Activated CD4-positive, alpha-beta T cell treated with anti-CD3 and anti-CD28 coated beads for 36 hours (primary cell): ENCODE data around the gene MAD1L1. TPM values are rescaled to one million over a fixed set of nuclear protein-coding genes. Genes with fewer than 3 reads are reported as not detected.

Experiments used
- ATAC-seq: fragments of 200-7000 bp; cut with Tn5 transposase; one replicate; pipeline ENCODE4 v1.10.0; 2021; ENCODE audit warnings: mild to moderate bottlenecking, moderate library complexity
- CTCF ChIA-PET: fragments of 350-600 bp; sonication (Branson Sonifier 250); formaldehyde crosslinking; loops from one replicate; lab custom pipeline; 2021; ENCODE audit warnings: antibody characterized with exemption; lab: Charles Lee
- POLR2A ChIA-PET: fragments of 350-600 bp; sonication (Branson Sonifier 250); formaldehyde crosslinking; loops from one replicate; lab custom pipeline; 2021; ENCODE audit warnings: antibody characterized with exemption, inconsistent platforms; lab: Charles Lee
- DNase-seq: peaks from one replicate; pipeline ENCODE4 v3.0.0-alpha.2; 2020
- H3K27ac Mint-ChIP-seq: one replicate; pipeline ENCODE4 v1.8.0; 2021; ENCODE audit warnings: mixed read lengths
- H3K27me3 Mint-ChIP-seq: one replicate; pipeline ENCODE4 v1.8.0; 2021; ENCODE audit warnings: mixed read lengths
- H3K36me3 Mint-ChIP-seq: one replicate; pipeline ENCODE4 v1.8.0; 2021; ENCODE audit warnings: low read depth, mixed read lengths
- H3K4me1 Mint-ChIP-seq: one replicate; pipeline ENCODE4 v1.8.0; 2021; ENCODE audit warnings: mixed read lengths
- H3K4me3 Mint-ChIP-seq: one replicate; pipeline ENCODE4 v1.8.0; 2021; ENCODE audit warnings: mild to moderate bottlenecking, moderate library complexity, mixed read lengths
- H3K9me3 Mint-ChIP-seq: one replicate; pipeline ENCODE4 v1.8.0; 2021; ENCODE audit warnings: low read depth, mixed read lengths
- intact Hi-C, 2 experiments: fragments of 100-400 bp; cut with DNase I in 1 of 2; cut with micrococcal nuclease in 1 of 2; formaldehyde crosslinking; loops; one replicate each; pipeline versions ENCODE4 v1.14.2 to v1.15.1; 2022 to 2024; cut with DNase I, micrococcal nuclease
- total RNA-seq, 2 experiments: library from RNA; stranded (reverse); gene quantifications; one replicate each; pipeline ENCODE4 v1.2.3, GENCODE V29; 2021

Gene MAD1L1
- total RNA-seq, 2 experiments from 2014 or later, result 50.2 to 61.7 TPM

DNA sequence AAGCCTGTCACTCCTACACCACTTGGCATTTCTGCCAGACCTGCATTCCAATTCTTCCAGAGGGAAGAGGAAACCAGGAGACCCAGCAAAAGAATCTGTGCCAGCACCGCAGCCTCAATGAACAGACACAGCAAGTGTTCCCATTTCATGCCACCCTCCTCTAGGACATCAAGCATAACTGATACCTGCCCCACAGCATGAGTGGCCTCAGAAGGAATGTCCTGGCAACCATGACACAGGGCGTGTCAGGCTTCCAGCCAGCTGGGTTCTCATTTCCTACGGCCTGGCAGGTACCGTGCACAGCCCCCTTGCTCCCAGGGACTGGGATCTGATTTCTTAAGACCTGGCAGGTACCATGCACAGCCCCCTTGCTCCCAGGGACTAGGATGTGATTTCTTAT lies 7.8 kb downstream of the MAD1L1 start:
- H3K27ac Mint-ChIP-seq, result no peak overlapping the region
- DNase-seq (no peak), ATAC-seq (no peak)
- POLR2A ChIA-PET, result no interaction called here
- H3K4me1 Mint-ChIP-seq, result peaks cover 4% of the 10 kb centered on the region
- no peaks in the 10 kb centered on the region for H3K27me3 Mint-ChIP-seq
- H3K4me3 Mint-ChIP-seq, result no peak overlapping the region
- CTCF ChIA-PET, result interaction anchor here (0.7 kb wide), 1 partner anchor 26 kb away, joined by 3 read pairs; no protein-coding TSS in a partner anchor
- intact Hi-C loops, result no loop called here
- peaks cover 20% of the 10 kb centered on the region for H3K36me3 Mint-ChIP-seq
- no peaks in the 10 kb centered on the region for H3K9me3 Mint-ChIP-seq

- Mint-ChIP-seq H3K9me3 (no peaks in the 10 kb centered on the region), H3K27ac (no peak overlapping the region), H3K4me1 (peaks cover under 1% of the 10 kb centered on the region), H3K4me3 (no peak overlapping the region), H3K36me3 (peaks cover 18% of the 10 kb centered on the region), H3K27me3 (no peaks in the 10 kb centered on the region)
- intact Hi-C loops, result no loop called here
- POLR2A ChIA-PET, result interaction anchor here (0.6 kb wide), 1 partner anchor 16 kb away, joined by 4 read pairs; no protein-coding TSS in a partner anchor
- DNase-seq, result no peak
- ATAC-seq, result no peak
- CTCF ChIA-PET, result interaction anchor here (0.7 kb wide), 1 partner anchor 26 kb away, joined by 3 read pairs; no protein-coding TSS in a partner anchor
Measured at GRCh38 chr7:2224491-2224928, 8.2 kb downstream of the MAD1L1 start.

DNA sequence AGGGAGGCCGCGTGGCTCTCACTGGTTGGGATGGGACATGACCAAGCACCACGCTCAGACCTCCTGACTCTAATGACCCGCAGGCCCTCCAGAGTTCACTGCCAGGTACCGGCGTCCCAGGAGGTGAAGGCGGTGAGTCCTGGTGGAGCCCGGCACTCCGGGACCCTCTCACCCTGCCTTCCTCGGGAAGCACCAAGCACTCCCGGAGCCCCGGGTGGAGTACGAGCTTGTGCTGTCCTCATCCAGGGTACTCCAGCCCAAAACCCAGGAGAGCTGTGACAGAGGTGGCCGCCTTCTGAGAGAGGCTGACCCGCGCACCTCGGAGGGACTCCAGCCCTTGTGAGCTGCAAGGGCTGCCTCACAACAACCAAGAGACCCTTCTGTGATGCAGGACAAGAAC lies 9.4 kb downstream of the MAD1L1 start:
- no peaks in the 10 kb centered on the region for H3K9me3 Mint-ChIP-seq
- CTCF ChIA-PET, result no interaction called here
- intact Hi-C loops, result no loop called here
- no peaks in the 10 kb centered on the region for H3K27me3 Mint-ChIP-seq
- no peak for ATAC-seq
- H3K4me1 Mint-ChIP-seq, result no peaks in the 10 kb centered on the region
- H3K4me3 Mint-ChIP-seq, result no peak overlapping the region
- H3K36me3 Mint-ChIP-seq, result peaks cover 13% of the 10 kb centered on the region
- POLR2A ChIA-PET, result interaction anchor here (1.0 kb wide), 1 partner anchor 9 kb away, joined by 4 read pairs; the partner anchor contains the start of gene MAD1L1
- no peak overlapping the region for H3K27ac Mint-ChIP-seq
- no peak for DNase-seq

DNA sequence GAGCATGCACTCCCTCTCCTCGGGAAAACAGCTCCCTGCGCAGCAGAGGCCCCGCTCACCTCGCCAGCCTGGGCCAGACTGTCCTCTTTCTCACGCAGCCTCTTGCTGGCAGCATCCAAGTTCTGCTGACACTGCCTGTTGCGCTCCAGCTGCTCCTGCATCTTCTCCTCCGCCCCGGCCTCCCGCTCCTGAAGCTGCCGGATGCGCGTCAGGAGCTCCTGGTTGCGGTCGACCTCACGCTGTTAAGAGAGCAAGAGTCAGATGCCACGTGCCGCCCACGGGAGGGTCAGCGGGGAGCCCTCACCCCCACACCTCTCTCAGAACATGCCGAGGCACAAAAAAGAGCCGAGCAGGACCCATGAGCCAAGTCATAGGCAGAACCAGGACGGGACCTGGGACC lies 10.2 kb downstream of the MAD1L1 start:
- ChIA-PET CTCF (interaction anchor here (0.5 to 0.7 kb wide), 3 partner anchors 32 to 464 kb away, joined by 3 read pairs; no protein-coding TSS in a partner anchor), POLR2A (no interaction called here)
- Mint-ChIP-seq H3K9me3 (no peaks in the 10 kb centered on the region), H3K4me1 (no peaks in the 10 kb centered on the region), H3K27me3 (no peaks in the 10 kb centered on the region), H3K36me3 (peaks cover 18% of the 10 kb centered on the region), H3K27ac (no peak overlapping the region), H3K4me3 (no peak overlapping the region)
- ATAC-seq, result no peak
- intact Hi-C loops, result no loop called here
- DNase-seq, result no peak

- Mint-ChIP-seq H3K36me3 (peaks cover 29% of the 10 kb centered on the region), H3K4me3 (no peak overlapping the region), H3K27me3 (no peaks in the 10 kb centered on the region), H3K27ac (no peak overlapping the region), H3K9me3 (no peaks in the 10 kb centered on the region), H3K4me1 (no peaks in the 10 kb centered on the region)
- no peak for ATAC-seq
- intact Hi-C loops, result no loop called here
- no peak for DNase-seq
- POLR2A ChIA-PET, result no interaction called here
- CTCF ChIA-PET, result no interaction called here
Measured at GRCh38 chr7:2220954-2221353, 11.8 kb downstream of the MAD1L1 start.

DNA sequence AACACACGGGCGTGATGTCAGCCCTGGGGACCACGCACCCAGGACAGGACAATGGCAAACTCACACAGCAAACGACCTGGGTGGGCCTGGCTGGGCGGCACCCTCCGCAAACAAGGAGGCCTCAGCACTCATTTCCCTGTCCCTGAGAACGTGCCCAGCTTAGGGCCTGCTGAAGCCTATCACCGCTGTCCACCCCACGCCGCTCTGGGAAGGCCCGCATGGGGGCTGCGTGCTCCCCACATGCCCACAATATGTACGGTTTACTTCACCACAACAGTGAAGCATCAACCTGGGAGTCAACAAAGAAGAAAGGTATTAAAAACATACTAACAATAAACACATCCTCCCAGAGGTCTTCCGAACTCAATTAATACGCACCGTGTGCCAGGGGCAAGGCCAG lies 12.2 kb downstream of the MAD1L1 start:
- no peaks in the 10 kb centered on the region for H3K9me3 Mint-ChIP-seq
- H3K27ac Mint-ChIP-seq, result no peak overlapping the region
- H3K4me3 Mint-ChIP-seq, result no peak overlapping the region
- intact Hi-C loops, result no loop called here
- H3K27me3 Mint-ChIP-seq, result no peaks in the 10 kb centered on the region
- no peaks in the 10 kb centered on the region for H3K4me1 Mint-ChIP-seq
- ATAC-seq, result no peak
- CTCF ChIA-PET, result no interaction called here
- peaks cover 31% of the 10 kb centered on the region for H3K36me3 Mint-ChIP-seq
- POLR2A ChIA-PET, result no interaction called here
- DNase-seq, result no peak

DNA sequence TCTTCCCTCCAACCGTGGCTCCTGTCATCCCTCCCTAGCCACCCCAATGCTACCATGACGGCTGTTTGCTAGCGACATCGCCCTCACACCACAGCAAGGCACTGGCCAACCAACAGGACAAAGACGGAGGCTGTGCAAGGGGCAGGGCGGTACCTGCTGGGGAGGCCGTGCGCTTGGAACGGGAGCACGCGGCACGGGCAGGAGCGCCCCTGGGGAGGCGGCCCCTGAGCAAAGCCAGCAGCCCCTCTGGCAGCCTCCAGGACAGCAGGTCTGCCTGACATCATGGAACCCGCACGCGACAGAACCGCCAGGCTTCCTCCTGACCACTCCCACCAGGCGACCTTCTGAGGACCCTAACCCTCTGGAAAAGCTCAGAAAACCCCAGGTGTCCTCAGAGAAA lies 12.7 kb downstream of the MAD1L1 start:
- Mint-ChIP-seq H3K27ac (no peak overlapping the region), H3K36me3 (peaks cover 34% of the 10 kb centered on the region), H3K9me3 (no peaks in the 10 kb centered on the region), H3K4me3 (no peak overlapping the region), H3K4me1 (no peaks in the 10 kb centered on the region), H3K27me3 (no peaks in the 10 kb centered on the region)
- ChIA-PET CTCF (no interaction called here), POLR2A (no interaction called here)
- no peak for DNase-seq
- intact Hi-C loops, result no loop called here
- ATAC-seq, result no peak

- ChIA-PET POLR2A (no interaction called here), CTCF (no interaction called here)
- ATAC-seq (no peak), DNase-seq (no peak)
- Mint-ChIP-seq H3K4me3 (no peak overlapping the region), H3K9me3 (no peaks in the 10 kb centered on the region), H3K36me3 (peaks cover 33% of the 10 kb centered on the region), H3K4me1 (peaks cover 2% of the 10 kb centered on the region), H3K27ac (no peak overlapping the region), H3K27me3 (no peaks in the 10 kb centered on the region)
- intact Hi-C loops, result no loop called here
Measured at GRCh38 chr7:2219606-2220005, 13.1 kb downstream of the MAD1L1 start.

DNA sequence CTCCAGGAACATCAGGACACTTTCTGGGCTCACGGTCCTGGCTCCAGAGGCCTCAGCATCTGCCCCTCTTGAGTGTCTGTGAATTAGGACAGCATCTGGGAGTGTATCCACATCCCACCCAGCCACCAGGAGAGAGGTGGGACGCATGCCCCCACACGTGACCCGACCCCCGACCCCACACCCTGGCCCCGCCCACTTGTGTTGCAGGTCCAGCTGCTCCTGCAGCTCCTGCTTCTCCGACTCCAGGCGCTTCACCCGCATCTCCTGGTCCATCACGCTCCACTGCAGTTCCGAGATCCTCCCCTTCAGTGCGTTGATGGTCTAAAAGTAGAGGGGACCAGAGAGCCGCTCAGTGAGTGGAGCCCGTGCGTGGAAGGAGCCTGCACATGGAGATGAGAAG lies 13.6 kb downstream of the MAD1L1 start:
- Mint-ChIP-seq H3K27me3 (no peaks in the 10 kb centered on the region), H3K36me3 (peaks cover 31% of the 10 kb centered on the region), H3K9me3 (no peaks in the 10 kb centered on the region), H3K4me1 (peaks cover 3% of the 10 kb centered on the region), H3K27ac (no peak overlapping the region), H3K4me3 (no peak overlapping the region)
- ATAC-seq (no peak), DNase-seq (no peak)
- POLR2A ChIA-PET, result no interaction called here
- intact Hi-C loops, result no loop called here
- CTCF ChIA-PET, result interaction anchor here (0.7 kb wide), 1 partner anchor 29 kb away, joined by 5 read pairs; no protein-coding TSS in a partner anchor

DNA sequence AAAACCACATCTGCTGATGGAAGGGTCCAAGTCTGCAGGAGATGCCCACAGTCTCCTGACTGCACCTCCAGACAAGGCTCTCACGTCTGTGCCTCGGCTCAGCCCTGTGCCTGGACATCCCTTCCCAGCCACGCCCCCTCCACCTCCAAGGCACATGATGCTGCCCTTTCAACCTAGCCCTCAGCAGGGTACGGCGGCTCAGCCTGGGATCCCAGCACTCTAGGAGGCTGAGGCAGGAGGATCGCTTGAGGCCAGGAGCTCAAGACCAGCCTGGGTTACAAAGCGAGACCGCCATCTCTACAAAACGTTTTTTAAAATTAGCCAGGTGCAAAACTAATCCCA lies 14.3 kb downstream of the MAD1L1 start:
- Mint-ChIP-seq H3K27ac (no peak overlapping the region), H3K4me1 (peaks cover 3% of the 10 kb centered on the region), H3K36me3 (peaks cover 33% of the 10 kb centered on the region), H3K27me3 (no peaks in the 10 kb centered on the region), H3K9me3 (no peaks in the 10 kb centered on the region), H3K4me3 (no peak overlapping the region)
- POLR2A ChIA-PET, result no interaction called here
- no peak for ATAC-seq
- DNase-seq, result no peak
- CTCF ChIA-PET, result no interaction called here
- intact Hi-C loops, result no loop called here

DNA sequence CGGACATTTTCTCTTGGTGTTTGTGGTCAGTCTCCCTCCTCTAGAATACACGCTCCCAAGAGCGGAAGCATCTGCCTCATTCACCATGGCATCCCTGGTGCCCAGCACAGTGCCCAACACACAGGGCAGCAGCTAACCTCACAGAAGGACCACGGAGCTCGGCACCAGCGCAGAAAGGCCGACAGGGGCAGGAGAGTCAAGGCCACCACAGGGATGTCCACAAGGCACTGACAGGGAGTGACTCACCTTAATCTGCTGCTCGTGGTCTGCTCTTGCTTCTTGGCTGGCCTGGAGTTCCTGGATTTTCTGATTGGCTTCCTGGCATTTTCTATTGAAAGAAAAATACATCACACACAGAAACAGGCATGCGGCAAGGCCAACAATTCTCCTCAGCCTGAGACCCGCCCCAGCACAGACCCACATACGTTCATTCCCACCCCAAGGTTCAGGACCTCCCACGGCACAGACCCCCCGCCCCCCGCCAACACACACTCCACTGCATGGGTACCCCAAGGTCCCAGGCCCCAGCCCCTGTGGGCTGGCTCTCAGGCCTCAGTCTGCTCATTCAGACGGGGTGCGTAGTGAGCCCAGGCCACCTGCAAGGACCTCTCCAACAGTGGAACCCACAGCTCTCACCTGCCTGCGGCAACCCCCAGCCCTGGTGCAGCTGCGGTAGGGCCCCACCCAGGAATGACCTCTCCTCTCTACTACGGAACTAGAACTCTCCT lies 14.9 kb downstream of the MAD1L1 start:
- no peak overlapping the region for H3K27ac Mint-ChIP-seq
- intact Hi-C loops, result no loop called here
- no peaks in the 10 kb centered on the region for H3K9me3 Mint-ChIP-seq
- H3K36me3 Mint-ChIP-seq, result peaks cover 34% of the 10 kb centered on the region
- no peak overlapping the region for H3K4me3 Mint-ChIP-seq
- no peak for DNase-seq
- H3K27me3 Mint-ChIP-seq, result no peaks in the 10 kb centered on the region
- ATAC-seq, result no peak
- CTCF ChIA-PET, result no interaction called here
- POLR2A ChIA-PET, result no interaction called here
- H3K4me1 Mint-ChIP-seq, result peaks cover 3% of the 10 kb centered on the region

DNA sequence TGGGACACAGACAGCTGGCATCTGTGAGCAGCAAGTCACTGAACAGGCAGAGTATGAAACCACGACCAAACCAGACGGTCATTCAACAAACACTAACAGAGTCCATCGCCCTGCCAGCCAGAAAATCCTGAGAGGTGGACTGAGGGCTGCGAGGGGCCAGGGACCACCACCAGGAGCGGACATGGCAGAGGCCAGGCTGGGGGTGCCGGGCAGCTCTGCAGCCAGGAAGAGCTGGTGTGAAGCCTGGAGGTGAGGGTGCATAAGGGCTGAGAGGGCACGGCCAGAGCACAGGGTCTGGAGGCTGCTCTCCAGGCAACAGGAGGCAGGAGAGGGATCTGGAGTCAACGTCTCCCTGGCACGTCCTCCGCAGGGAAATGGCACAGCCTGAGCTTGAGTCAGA lies 15.5 kb downstream of the MAD1L1 start:
- H3K27me3 Mint-ChIP-seq, result no peaks in the 10 kb centered on the region
- H3K9me3 Mint-ChIP-seq, result no peaks in the 10 kb centered on the region
- ChIA-PET POLR2A (no interaction called here), CTCF (no interaction called here)
- H3K4me1 Mint-ChIP-seq, result peaks cover 3% of the 10 kb centered on the region
- H3K27ac Mint-ChIP-seq, result no peak overlapping the region
- no peak for ATAC-seq
- H3K4me3 Mint-ChIP-seq, result no peak overlapping the region
- H3K36me3 Mint-ChIP-seq, result peaks cover 40% of the 10 kb centered on the region
- DNase-seq, result no peak
- intact Hi-C loops, result no loop called here
